IPS DF 6.9 (cell line): Measurements from ENCODE around the gene CCDC154.

Source experiments
- DNase-seq: peaks from one replicate; pipeline ENCODE4 v3.0.0-alpha.2; 2013; ENCODE audit warnings: low read depth, low spot score
- H3K27ac ChIP-seq: one replicate; pipeline ENCODE4 v1.5.1; 2013; ENCODE audit warnings: low read length, control low read depth
- H3K27me3 ChIP-seq: 2 replicates; pipeline ENCODE4 v1.6.1; 2013; ENCODE audit warnings: mild to moderate bottlenecking, low read length; ENCODE audit not compliant: control insufficient read depth, insufficient read depth
- H3K36me3 ChIP-seq: 2 replicates; pipeline ENCODE4 v1.6.1; 2013; ENCODE audit warnings: low read length; ENCODE audit not compliant: control insufficient read depth, insufficient read depth
- H3K4me1 ChIP-seq: 2 replicates; pipeline ENCODE4 v1.6.1; 2013; ENCODE audit warnings: low read length; ENCODE audit not compliant: control insufficient read depth, insufficient read depth
- H3K4me3 ChIP-seq: 2 replicates; pipeline ENCODE4 v1.5.1; 2013; ENCODE audit warnings: mild to moderate bottlenecking, low read length
- H3K9me3 ChIP-seq: 2 replicates; pipeline ENCODE4 v1.6.1; 2013; ENCODE audit warnings: low read length, inconsistent platforms; ENCODE audit not compliant: control insufficient read depth, insufficient read depth
- WGBS: extraction: QIAGEN DNeasy Blood & Tissue Kit; methylation state at CpG from one replicate; pipeline ENCODE4 v1.1.7; 2013; ENCODE audit warnings: mixed read lengths, missing lambda C conversion rate; ENCODE audit not compliant: insufficient read length, insufficient coverage; 5-methylcytosine and 5-hydroxymethylcytosine counted together

Gene CCDC154

DNA sequence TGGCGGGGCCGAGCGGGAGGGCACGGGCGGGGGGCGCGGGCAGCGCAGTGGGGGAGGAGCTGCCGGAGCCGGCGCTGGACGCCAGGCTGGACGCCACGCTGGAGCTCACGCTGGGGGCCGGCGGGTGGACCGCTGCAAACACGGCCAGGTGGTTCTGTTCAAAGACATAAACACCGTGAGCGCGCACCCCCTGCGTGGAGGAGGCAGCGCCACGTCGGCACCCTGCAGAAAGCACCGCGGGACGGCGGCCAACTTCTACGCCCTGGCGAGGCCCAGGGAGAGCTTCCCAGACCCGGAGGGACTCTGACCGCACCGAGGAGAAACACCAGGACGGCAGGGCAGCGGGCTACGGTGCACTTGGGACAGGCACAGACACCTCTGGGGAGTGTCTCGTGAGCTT lies 59.1 kb downstream of the CCDC154 start:
- no CpG with 5 or more reads among the region's 39 CpGs for WGBS
- Histone ChIP-seq H3K27ac (no peak overlapping the region), H3K4me1 (no peaks in the 10 kb centered on the region), H3K4me3 (no peak overlapping the region), H3K27me3 (no peaks in the 10 kb centered on the region), H3K9me3 (no peaks in the 10 kb centered on the region), H3K36me3 (no peaks in the 10 kb centered on the region)
- DNase-seq: no peak
